NCI-H1048 (cell line): ENCODE measurements around the gene LAMC2.
A peak's percentile ranks its signal among the peaks of the same experiment; 100 is the strongest.

Source experiments
- DNase-seq: peaks from one replicate; lab custom pipeline; 2025; lab: John Stamatoyannopoulos, UW

Gene LAMC2

DNA sequence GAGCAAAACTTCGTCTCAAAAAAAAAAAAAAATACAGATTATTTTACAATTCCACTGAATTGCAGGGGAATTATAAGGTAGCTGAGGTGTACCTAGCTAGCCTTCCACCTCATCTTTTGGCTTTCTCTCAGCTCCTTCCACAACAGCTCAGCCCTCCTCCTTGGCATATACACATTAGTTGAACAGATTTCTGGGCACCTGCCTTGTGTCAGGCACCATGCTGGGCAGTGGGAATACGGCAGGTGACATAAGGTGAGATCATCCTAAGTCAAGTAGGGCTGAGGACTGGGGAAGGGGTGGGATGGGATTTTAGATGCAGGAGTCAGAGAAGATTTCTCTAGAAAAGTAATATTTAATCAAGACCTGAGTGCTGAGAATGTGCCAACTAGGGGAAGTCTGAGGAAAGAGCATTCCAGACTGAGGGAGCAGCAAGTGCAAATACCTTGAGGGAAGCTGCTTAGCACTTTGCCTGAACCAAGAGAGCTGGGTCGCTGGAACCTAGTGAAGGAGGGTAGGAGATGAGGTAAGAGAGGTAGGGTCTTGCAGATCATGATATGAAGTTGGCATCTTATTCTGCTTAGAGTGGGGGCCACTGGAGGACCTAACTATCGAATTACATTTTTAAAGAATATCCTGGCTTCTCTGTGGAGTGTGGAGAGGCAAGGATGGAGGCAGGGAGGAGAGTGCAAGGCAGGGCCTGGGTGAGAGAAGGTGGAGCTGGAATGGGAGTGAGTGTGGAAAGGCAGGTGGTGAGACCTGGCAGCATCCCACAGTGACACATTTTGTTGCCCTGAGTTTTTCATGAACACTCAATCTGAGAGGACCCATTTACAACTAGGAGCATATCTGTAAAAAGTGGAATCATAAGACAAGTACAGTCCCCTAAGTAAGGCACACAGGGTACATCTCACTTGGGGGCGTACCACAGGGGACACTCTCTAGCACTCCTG lies 28.2 kb downstream of the LAMC2 start:
- DNase-seq = no peak

DNA sequence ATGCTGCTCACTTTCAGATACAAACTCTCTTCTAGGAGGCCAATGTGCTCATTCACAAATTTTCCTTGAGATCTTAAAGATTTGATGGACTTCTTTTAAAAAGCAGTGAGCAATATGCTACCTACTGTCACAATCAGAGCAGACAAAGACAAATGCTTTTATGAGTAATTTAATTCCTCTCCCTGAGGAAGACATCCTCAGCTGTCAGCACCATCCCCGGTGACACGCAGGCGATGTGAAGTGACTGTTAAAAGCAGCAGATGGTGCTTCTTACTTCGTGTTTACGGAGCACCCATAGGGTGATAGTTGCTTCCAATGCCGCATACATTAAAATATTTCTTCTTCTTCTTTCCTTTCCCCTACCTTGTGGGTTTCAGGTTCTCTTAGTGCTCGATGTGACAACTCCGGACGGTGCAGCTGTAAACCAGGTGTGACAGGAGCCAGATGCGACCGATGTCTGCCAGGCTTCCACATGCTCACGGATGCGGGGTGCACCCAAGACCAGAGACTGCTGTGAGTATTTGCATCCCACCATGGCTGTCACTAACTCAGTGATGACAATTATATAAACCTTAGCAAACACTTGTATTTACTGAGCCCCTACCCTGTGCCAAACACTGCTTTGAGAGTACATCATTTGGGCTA lies 29.1 kb downstream of the LAMC2 start:
- DNase-seq = no peak

DNA sequence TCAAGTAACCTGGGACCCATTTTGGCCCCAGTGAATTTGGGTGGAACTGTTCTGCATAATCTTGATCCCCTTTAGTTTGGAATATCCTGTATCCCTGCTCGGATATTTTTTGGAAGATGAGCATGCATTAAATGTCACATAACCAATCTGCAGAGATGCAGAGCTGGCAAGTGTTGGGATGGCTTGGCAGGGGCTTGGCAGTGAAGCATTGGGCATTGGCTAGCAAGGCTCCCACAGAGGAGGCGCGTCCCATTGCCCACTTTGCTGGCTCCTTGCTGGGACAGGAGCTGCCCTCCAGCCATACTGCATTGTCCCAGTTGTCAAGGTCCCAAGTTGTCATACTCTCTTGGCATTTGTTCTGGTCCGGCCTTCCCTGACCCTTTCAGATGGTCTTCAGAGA lies 29.9 kb downstream of the LAMC2 start:
- DNase-seq = no peak

DNA sequence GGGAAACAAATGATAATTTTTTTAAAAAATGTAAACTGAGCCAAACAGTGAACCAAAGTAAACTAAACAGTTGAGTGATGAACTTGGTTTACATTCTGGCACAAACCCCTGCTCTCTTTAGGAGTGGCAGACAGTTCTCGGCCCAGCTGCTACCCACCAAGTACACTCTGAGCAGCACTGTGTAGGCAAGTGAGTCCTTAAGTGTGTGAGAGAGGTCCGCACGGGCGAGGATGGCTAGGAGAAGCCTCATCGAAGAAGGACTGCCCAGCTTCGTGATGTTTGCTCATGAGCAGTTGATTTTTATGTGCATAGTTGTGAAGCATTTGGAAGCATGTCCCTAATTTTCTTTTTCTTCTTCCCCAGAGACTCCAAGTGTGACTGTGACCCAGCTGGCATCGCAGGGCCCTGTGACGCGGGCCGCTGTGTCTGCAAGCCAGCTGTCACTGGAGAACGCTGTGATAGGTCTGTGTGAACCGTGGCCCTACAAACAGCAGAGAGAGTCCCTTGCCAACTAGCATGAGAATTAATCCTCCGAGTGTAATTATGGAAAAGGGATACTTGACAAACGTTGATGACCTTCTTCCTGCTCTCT lies 32.1 kb downstream of the LAMC2 start:
- DNase-seq = no peak

DNA sequence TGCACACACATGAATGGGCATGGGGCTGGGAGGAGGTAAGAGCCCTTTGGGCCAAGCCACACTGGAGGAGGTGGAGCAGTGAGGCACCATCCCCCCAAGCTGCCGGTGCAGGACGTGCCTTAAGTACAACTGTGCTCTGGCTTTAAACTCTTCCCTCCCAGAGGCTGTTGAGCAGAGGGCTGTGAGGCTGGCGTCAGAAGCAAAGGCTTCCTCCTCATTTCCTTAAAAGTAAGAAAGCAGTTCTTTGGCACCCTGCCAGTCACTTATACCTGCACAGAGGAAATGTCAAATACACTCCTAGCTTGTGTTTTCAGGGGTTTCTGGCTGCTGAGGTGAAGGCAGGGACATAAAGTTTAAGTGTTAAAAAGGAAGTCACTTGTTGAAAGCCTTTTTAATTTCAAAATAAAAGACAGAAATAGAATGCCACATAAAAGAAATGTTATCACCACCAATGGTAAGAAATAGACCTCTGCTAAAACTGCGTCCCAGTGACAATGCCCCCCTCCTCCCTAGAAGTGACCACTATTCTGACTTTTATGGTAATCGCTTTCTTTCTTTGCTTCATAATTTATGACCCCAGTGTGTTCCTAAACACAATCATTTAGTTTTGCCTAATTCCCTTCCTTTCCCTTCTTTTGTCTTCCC lies 33.0 kb downstream of the LAMC2 start:
- no peak for DNase-seq

DNA sequence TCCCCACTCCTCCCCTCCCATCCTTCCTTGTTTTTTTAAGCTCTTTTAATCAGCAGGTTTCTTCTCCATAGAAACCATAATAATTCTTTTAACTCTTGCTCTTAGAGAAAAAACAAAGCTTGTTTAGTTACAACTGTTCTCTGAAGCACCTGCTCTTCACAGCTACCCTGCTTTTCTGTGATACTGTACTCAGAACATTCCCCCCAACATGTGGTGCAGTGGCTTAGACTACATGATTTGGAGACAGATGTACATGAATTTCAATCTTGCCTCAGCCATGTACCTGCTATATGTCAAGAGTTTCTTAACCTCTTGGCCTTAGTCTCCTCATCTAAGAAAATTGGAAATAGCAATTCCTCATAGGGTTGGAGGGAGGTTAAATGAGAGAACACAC lies 33.5 kb downstream of the LAMC2 start:
- no peak for DNase-seq

DNA sequence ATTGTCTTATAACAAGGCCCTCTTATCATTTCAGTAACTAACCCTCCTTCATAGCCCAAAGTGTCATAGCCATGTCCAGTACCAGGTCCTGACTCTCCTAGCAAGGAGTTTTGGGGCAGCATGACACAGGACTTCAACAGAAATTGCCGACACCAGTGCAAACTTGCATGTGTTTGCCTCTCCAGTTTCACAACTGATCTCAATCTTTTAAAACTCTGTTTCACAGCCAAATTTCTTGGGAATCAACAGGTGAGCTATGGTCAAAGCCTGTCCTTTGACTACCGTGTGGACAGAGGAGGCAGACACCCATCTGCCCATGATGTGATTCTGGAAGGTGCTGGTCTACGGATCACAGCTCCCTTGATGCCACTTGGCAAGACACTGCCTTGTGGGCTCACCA lies 36.8 kb downstream of the LAMC2 start:
- no peak for DNase-seq

DNA sequence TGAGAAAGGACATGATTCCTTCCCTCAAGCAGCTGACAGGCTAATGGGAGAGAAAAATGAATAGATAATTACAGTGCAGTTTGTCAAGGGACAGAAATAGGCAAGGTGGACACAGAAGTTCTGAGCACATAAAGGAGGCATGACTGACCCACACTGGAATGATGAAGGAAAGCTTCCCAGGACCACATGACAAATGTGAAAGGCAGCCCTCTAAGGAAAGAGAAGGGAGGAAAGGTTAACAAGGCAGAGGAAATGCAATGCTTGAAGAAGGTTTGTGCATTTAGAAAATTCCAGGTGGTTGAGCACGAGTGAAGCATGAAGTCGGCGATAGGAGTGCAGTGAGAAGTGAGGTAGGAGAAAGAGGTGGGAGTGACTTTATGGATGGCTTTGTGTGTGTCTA lies 37.4 kb downstream of the LAMC2 start:
- no peak for DNase-seq

DNA sequence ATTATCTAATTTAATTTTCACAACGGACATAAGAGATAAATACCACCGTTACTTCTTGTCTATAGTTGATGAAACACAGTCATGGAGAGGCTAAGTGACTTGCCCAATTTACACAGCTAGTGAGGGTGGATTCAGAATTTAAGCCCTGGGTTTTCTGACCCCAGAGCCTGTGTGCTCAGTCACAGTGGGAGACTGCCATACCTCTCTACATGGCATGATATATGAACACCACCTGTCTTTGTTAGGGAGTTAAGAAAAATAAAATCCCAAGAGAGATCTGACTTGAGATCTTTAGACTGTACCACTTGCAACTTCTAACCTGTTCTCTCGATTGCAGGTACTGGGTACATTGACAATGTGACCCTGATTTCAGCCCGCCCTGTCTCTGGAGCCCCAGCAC lies 40.3 kb downstream of the LAMC2 start:
- no peak for DNase-seq

DNA sequence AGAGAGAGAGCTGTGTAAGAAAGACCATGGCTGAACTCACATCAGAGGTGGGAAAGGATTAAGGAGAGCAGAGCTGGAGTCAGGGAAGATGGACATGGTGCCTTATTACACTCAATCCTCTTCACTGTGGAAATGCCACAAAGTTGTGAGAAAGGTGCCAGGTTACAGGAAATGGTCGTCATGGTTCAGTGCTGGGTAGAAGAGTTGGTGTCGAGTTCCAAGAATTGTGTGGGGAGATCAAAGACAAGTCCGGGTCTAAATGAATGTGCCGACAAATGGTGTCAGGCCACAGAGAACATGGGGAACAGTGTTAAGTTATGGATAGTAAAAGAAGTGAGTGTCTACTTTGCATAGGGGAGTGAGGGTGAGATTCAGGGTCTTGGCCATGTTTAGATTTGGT lies 40.9 kb downstream of the LAMC2 start:
- DNase-seq = no peak

DNA sequence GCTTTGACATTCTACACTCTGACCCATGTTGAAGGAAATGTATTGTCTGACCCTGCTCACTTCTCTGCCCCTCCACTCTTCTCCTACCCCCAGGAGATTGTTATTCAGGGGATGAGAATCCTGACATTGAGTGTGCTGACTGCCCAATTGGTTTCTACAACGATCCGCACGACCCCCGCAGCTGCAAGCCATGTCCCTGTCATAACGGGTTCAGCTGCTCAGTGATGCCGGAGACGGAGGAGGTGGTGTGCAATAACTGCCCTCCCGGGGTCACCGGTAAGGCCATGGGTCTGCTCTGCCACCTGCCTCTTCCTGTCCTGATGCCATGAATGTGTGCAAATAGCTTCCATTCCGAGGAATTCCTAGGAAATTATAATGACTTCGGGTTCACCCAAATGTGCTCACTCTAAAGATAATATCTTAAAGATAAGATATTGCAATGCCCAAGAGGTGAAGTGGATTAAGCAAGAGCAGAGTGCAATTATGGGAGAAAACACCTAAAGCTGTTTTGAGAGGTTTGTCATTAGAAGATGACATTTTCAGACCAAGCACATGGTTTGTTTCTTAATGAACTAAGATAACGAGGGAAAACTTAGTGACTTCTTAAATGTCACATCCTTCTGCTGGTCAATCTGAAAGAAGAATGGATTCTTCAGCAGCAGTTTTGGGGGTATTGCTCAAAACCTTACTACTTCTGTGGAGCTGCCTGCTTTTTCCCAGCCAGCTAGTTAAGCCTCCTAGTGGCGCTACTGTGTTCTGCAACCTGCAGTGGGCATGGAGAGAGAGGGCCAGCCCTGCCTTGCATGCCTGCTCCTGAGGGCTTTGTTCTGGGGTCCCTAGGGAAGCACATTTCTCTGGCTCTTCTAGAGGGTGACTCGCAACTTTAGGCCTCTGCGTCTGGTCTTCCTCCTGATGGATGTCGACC lies 41.6 kb downstream of the LAMC2 start:
- peak; percentile 5 for DNase-seq

DNA sequence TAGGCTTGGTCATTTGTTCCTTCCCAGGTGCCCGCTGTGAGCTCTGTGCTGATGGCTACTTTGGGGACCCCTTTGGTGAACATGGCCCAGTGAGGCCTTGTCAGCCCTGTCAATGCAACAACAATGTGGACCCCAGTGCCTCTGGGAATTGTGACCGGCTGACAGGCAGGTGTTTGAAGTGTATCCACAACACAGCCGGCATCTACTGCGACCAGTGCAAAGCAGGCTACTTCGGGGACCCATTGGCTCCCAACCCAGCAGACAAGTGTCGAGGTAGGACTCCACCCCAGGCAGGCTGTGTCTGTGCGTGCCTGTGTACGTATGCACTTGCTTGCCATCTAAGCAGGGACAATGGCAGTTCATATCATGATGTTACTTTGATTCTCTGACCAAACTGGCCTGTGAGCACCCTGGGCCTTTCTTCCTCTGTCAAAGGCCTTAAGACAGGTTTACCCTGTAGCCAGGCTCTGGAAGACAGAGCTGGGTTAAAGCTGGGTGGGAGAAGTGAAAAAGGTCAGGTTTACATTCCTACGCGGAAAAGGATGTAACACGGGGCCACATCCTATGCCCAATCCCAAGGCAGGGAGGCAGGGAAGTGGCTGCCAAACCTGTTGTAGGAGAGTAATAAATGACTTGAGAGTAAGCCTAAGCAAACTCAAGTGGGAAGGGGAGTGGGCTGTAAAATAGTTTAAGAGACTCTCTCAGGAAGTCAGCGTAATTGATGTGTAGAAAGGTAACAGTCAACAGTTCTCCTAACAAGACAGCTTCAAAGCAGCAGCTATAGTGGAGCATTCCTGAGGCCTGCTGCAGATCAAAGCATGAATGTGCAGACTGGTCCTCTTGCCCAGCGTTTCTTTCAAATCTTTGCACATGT lies 42.5 kb downstream of the LAMC2 start:
- DNase-seq = no peak

DNA sequence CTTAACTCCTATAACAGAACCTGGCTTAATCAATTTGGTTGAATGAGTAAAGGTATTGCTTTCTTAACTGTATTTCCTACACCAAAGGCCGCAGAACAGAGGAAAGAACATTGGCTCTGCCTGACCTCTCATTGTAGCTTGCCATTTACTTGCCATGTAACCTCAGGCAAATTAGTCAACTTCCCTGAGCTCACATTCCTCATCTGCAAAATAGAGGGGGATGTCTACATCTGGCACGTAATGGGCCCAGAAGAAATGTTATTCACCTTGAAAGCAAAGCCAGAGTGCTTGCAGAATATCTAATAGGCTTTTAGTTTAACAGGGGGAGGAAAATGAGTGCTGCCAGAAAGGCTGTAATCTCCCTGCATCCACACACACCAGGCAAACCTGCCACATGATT lies 44.3 kb downstream of the LAMC2 start:
- no peak for DNase-seq

DNA sequence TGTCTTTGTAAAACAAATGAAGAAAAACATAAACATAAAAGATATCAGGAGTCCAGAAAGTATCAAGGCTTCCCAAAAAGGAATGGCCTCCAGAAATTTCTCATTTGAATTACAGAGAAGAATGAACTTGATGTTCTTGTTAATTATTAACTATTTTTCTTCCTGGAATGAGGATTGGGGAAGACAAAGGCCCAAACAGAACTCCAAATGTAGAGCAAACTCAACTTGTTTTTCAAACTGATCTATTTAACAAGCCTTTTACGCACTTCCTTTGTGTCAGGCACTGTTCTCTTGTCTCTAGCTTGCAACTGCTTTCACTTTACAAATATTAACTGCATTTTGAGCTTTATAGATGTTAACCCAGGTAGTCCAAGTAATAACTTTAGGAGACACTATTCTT lies 45.5 kb downstream of the LAMC2 start:
- no peak for DNase-seq

DNA sequence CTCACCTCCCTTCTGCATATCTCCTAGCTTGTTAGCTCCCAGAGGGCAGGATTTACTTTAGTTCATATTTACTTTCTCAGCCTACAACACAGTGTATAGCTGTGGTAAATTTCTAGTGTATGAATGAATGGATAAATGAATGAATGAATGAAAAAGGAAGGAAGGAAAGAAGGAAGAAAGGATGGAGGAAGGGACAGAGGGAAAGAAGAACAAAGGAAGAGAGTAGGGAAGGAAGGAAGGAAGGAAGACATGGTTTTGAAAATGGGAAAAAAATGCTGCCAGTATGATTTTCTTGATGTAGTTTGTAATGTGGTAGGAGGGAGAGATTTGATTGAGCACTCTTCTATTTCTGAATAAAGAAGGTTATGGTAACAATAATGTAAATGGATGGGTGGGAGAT lies 47.0 kb downstream of the LAMC2 start:
- DNase-seq = no peak

DNA sequence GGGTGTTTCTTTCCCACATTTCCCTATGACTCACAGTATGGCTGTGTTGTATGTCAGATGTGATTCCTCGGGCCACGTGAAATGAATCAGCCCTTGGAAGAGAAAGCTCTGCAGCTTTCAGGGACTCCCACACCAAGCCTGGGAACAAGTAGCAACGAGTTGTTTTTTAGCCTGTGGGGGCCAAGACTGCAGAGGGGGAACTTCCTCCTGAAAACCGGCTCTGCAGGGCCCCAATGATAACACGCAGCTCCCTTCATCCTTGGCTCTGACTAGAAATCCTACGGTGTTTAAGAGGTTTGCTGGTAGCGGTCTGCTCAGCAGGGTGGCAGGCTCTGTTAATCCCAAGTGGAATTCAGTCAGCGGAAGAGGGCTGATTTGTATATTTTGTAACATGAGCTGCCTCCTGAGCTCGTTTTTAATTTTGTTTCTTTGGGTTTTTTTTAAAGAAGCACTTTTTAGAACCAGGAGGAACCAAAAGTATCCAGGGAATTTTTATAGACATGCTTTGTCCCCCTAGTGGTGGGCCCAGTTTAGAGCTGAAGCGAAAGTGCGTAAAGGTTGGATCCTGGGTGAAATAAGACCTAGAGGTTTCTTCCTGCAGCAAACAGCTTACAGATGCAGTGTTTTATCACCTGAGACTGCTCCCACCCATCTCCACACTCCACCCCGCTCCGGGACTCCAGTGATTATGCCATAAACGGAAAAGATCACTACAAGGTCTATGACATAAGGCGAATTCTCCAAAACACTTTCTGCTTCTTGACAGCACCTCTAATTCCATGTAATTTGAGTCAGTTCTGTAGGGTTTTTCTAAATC lies 48.8 kb downstream of the LAMC2 start:
- DNase-seq = peak; percentile 43

DNA sequence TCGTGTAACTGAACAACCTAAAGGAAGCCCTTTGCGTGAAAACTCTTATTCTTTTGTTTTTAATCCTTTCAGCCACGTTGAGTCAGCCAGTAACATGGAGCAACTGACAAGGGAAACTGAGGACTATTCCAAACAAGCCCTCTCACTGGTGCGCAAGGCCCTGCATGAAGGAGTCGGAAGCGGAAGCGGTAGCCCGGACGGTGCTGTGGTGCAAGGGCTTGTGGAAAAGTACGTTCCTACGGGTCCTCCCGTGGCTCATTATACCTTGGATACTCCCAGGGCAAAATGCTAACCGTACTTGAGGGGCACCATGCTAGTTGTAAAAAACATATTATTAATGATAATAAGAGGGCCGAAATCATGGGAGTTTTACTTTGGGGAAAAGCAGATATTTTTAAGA lies 49.4 kb downstream of the LAMC2 start:
- no peak for DNase-seq

DNA sequence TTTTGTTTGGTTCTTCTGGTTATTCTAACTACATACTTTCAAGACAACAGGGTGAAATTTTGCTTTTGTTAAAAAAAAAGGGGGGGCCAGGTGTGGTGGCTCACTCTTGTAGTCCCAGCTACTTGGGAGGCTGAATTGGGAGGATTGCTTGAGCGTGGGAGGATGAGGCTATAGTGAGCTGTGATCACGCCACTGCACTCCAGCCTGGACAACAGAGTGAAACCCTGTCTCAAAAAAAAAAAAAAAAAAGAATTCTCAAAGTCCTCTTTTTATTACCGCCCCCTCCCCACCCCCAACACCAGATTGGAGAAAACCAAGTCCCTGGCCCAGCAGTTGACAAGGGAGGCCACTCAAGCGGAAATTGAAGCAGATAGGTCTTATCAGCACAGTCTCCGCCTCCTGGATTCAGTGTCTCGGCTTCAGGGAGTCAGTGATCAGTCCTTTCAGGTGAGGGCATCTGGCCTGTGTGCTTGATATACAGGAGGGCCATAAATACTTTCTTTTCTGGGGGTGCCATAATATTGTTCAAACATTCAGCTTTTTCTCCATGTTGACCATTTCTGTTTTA lies 50.2 kb downstream of the LAMC2 start:
- no peak for DNase-seq

DNA sequence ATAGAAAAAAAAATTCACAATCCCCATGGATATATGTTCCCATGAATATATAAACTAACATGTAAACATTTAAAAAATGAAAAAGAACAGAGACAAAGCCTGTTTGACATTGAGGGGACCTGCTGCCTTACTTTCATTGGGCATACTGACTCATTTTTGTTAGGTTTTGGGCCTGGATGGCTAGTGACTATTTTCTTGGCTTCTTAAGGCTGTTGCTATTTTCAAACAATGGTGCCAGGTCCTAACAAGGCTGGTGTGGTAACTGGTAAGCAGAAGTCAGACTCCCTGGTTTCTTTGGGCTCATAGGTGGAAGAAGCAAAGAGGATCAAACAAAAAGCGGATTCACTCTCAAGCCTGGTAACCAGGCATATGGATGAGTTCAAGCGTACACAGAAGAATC lies 51.0 kb downstream of the LAMC2 start:
- DNase-seq = no peak
